Bronchial epithelial cell (primary cell): ENCODE results near the gene KRT4. TPM values are rescaled to one million over a fixed set of nuclear protein-coding genes. Genes with fewer than 3 reads are reported as not detected.
A peak's percentile ranks its signal among the peaks of the same experiment; 100 is the strongest.

Source experiments
- DNase-seq: peaks from one replicate; pipeline ENCODE4 v3.0.0-alpha.2; 2010; ENCODE audit warnings: low read depth
- FAIRE-seq: peaks from 2 replicates; lab custom pipeline; 2011; peaks lifted over from hg19 to GRCh38; lab: Jason Lieb, UNC
- H3K27me3 ChIP-seq: 2 replicates; pipeline ENCODE4 v1.5.1; 2011; ENCODE audit warnings: low read length; ENCODE audit not compliant: control insufficient read depth, insufficient read depth
- H3K36me3 ChIP-seq: 2 replicates; pipeline ENCODE4 v1.5.1; 2011; ENCODE audit warnings: low read length; ENCODE audit not compliant: control insufficient read depth, insufficient read depth
- H3K4me3 ChIP-seq: 2 replicates; pipeline ENCODE4 v1.5.1; 2011; ENCODE audit warnings: mild to moderate bottlenecking, low read depth, low read length, control low read depth
- total RNA-seq: library from RNA; depleted of rRNA; stranded (reverse); fragments of >200 nt; gene quantifications from 2 replicates; pipeline ENCODE4 v1.2.1, GENCODE V29; 2014
- TF ChIP-seq, protein P1 (sequence below): IDR thresholded peaks from 2 replicates; pipeline ENCODE4 v1.5.1; 2011; ENCODE audit warnings: mild to moderate bottlenecking, moderate library complexity, low read length, control low read depth, inconsistent platforms; ENCODE audit not compliant: insufficient read depth, severe bottlenecking

KRT4 gene
- total RNA-seq, 1 donor from 2014 or later = 66.6 TPM

GRCh38 chr12:52769946-52770345, 44.0 kb downstream of the KRT4 start:
- TF ChIP-seq, protein P1, sequence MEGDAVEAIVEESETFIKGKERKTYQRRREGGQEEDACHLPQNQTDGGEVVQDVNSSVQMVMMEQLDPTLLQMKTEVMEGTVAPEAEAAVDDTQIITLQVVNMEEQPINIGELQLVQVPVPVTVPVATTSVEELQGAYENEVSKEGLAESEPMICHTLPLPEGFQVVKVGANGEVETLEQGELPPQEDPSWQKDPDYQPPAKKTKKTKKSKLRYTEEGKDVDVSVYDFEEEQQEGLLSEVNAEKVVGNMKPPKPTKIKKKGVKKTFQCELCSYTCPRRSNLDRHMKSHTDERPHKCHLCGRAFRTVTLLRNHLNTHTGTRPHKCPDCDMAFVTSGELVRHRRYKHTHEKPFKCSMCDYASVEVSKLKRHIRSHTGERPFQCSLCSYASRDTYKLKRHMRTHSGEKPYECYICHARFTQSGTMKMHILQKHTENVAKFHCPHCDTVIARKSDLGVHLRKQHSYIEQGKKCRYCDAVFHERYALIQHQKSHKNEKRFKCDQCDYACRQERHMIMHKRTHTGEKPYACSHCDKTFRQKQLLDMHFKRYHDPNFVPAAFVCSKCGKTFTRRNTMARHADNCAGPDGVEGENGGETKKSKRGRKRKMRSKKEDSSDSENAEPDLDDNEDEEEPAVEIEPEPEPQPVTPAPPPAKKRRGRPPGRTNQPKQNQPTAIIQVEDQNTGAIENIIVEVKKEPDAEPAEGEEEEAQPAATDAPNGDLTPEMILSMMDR = no peak
- no peak overlapping the region for H3K4me3 ChIP-seq
- no peak for FAIRE-seq
- no peaks in the 10 kb centered on the region for H3K36me3 ChIP-seq
- H3K27me3 ChIP-seq = peaks cover 8% of the 10 kb centered on the region
- DNase-seq = no peak

DNA sequence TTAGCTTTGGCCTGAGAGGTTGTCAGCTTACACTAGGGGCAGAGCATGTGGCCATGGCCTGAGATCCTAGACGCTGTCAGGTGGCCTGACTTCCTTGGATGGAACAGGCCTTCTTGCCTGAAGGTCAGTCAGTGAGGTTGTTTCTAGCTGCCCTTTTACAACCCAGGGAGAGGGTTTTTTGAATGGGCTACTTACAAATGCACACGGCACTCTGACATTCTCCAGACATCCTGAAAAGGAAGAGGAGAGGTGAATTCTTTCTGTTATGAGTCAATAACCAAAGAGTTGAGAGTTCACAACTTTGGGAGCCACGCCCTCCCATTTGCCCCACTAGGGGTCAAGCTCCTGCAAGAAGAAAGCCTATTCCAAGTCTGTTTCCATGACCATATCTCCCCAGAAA, 44.6 kb downstream of the KRT4 start:
- FAIRE-seq (no peak), DNase-seq (peak; percentile 2)
- TF ChIP-seq, protein P1 = no peak
- H3K27me3 ChIP-seq = peaks cover 6% of the 10 kb centered on the region
- H3K36me3 ChIP-seq = no peaks in the 10 kb centered on the region
- no peak overlapping the region for H3K4me3 ChIP-seq

GRCh38 chr12:52768479-52769200, 45.3 kb downstream of the KRT4 start:
- Histone ChIP-seq H3K27me3 (peaks cover 7% of the 10 kb centered on the region), H3K4me3 (no peak overlapping the region), H3K36me3 (no peaks in the 10 kb centered on the region)
- DNase-seq (no peak), FAIRE-seq (no peak)
- TF ChIP-seq, protein P1 = no peak

GRCh38 chr12:52767427-52767826, 46.5 kb downstream of the KRT4 start:
- no peaks in the 10 kb centered on the region for H3K36me3 ChIP-seq
- TF ChIP-seq, protein P1 = no peak
- DNase-seq = no peak
- no peak for FAIRE-seq
- peaks cover 6% of the 10 kb centered on the region for H3K27me3 ChIP-seq
- H3K4me3 ChIP-seq = no peak overlapping the region

GRCh38 chr12:52767020-52767379, 46.9 kb downstream of the KRT4 start:
- H3K27me3 ChIP-seq = peaks cover 5% of the 10 kb centered on the region
- no peak for FAIRE-seq
- no peaks in the 10 kb centered on the region for H3K36me3 ChIP-seq
- H3K4me3 ChIP-seq = no peak overlapping the region
- DNase-seq = no peak
- TF ChIP-seq, protein P1 = no peak

- TF ChIP-seq, protein P1 = no peak
- FAIRE-seq = no peak
- Histone ChIP-seq H3K36me3 (no peaks in the 10 kb centered on the region), H3K27me3 (peaks cover 3% of the 10 kb centered on the region), H3K4me3 (no peak overlapping the region)
- DNase-seq = no peak
Measured at GRCh38 chr12:52766351-52767019, 47.4 kb downstream of the KRT4 start.
